CD4-positive, alpha-beta T cell (primary cell): ENCODE measurements around the gene CSF1. TPM values are rescaled to one million over a fixed set of nuclear protein-coding genes. Genes with fewer than 3 reads are reported as not detected.
A peak's percentile ranks its signal among the peaks of the same experiment; 100 is the strongest.

ENCODE experiments used
- ATAC-seq: fragments of 200-7000 bp; cut with Tn5 transposase; one replicate; pipeline ENCODE4 v1.10.0; 2022; ENCODE audit warnings: mild to moderate bottlenecking; ENCODE audit not compliant: poor library complexity
- CTCF ChIA-PET: fragments of 350-600 bp; sonication (Branson Sonifier 250); formaldehyde crosslinking; loops from one replicate; lab custom pipeline; 2021; ENCODE audit warnings: antibody characterized with exemption, inconsistent platforms; lab: Charles Lee
- POLR2A ChIA-PET: fragments of 350-600 bp; sonication (Branson Sonifier 250); formaldehyde crosslinking; loops from one replicate; lab custom pipeline; 2021; ENCODE audit warnings: antibody characterized with exemption, inconsistent platforms; lab: Charles Lee
- DNase-seq, 14 experiments: peaks; one replicate each; pipeline ENCODE4 v3.0.0-alpha.2; 2013 to 2020; ENCODE audit warnings: mixed read lengths in 2 of 14
- H3K27ac ChIP-seq, 2 donors: one replicate each; pipeline versions ENCODE4 v1.5.1 to v1.7.0; 2013; ENCODE audit warnings: low read length in 2 of 2, low read depth in 1 of 2, mild to moderate bottlenecking in 1 of 2
- H3K27me3 ChIP-seq, 2 experiments: 1 replicate in 1 of 2; 2 replicates in 1 of 2; pipeline versions ENCODE4 v1.6.1 to v1.7.0; 2013; ENCODE audit warnings: low read length in 2 of 2, control low read depth in 1 of 2, mild to moderate bottlenecking in 1 of 2, moderate library complexity in 1 of 2; ENCODE audit not compliant: insufficient read depth in 2 of 2, control insufficient read depth in 1 of 2
- H3K36me3 ChIP-seq: one replicate; pipeline ENCODE4 v1.6.1; 2013; ENCODE audit warnings: low read length, control low read depth; ENCODE audit not compliant: insufficient read depth
- H3K4me1 ChIP-seq: one replicate; pipeline ENCODE4 v1.6.1; 2013; ENCODE audit warnings: low read length, control low read depth; ENCODE audit not compliant: insufficient read depth
- H3K4me3 ChIP-seq: one replicate; pipeline ENCODE4 v1.5.1; 2013; ENCODE audit warnings: mild to moderate bottlenecking, low read length, moderate library complexity
- H3K9me3 ChIP-seq, 2 experiments: 1 replicate in 1 of 2; 2 replicates in 1 of 2; pipeline versions ENCODE4 v1.6.1 to v1.7.0; 2013; ENCODE audit warnings: low read length in 2 of 2, mild to moderate bottlenecking in 2 of 2, control low read depth in 1 of 2, moderate library complexity in 1 of 2; ENCODE audit not compliant: control insufficient read depth in 1 of 2, insufficient read depth in 1 of 2
- H3K27ac Mint-ChIP-seq: one replicate; pipeline ENCODE4 v1.8.0; 2020; ENCODE audit warnings: mixed read lengths
- H3K27me3 Mint-ChIP-seq: one replicate; pipeline ENCODE4 v1.8.0; 2021; ENCODE audit warnings: mixed read lengths
- H3K36me3 Mint-ChIP-seq: one replicate; pipeline ENCODE4 v1.8.0; 2021; ENCODE audit warnings: low read depth, mixed read lengths
- H3K4me1 Mint-ChIP-seq: one replicate; pipeline ENCODE4 v1.8.0; 2021; ENCODE audit warnings: low read depth, mixed read lengths
- H3K4me3 Mint-ChIP-seq: one replicate; pipeline ENCODE4 v1.8.0; 2020; ENCODE audit warnings: mild to moderate bottlenecking, mixed read lengths
- H3K9me3 Mint-ChIP-seq: one replicate; pipeline ENCODE4 v1.8.0; 2020; ENCODE audit warnings: mixed read lengths
- CTCF ChIP-seq: fragments of 200-600 bp; IDR thresholded peaks from one replicate; pipeline ENCODE4 v1.8.0; 2022; ENCODE audit warnings: antibody characterized with exemption, mild to moderate bottlenecking
- intact Hi-C, 2 experiments: fragments of 100-400 bp; cut with DNase I in 1 of 2; cut with micrococcal nuclease in 1 of 2; formaldehyde crosslinking; loops; one replicate each; pipeline versions ENCODE4 v1.15.1 to v1.9.0; 2023 to 2025; cut with DNase I, micrococcal nuclease
- total RNA-seq, 174 experiments: library from RNA in 2 of 174; stranded (reverse) in 2 of 174; gene quantifications; one replicate each; pipeline ENCODE4 v1.2.3 and lab custom pipeline; 2021 to 2026

CSF1 gene
- total RNA-seq, 2 experiments from 2014 or later, result 6.5 to 6.7 TPM

GRCh38 chr1:109905491-109905890 is 5.2 kb upstream of the CSF1 start:
- ChIA-PET CTCF (no interaction called here), POLR2A (no interaction called here)
- intact Hi-C loops, result loop anchor here in 1 of 2 experiments (5.0 kb wide), 1 partner anchor 113 kb away; no protein-coding TSS in a partner anchor
- Mint-ChIP-seq H3K4me1 (peaks cover 55% of the 10 kb centered on the region), H3K4me3 (no peak overlapping the region), H3K9me3 (no peaks in the 10 kb centered on the region), H3K27ac (peak overlapping the region; percentile 86), H3K36me3 (no peaks in the 10 kb centered on the region), H3K27me3 (peaks cover 7% of the 10 kb centered on the region)
- Histone ChIP-seq H3K27me3 (no peaks in the 10 kb centered on the region), H3K4me3 (no peak overlapping the region), H3K27ac (peak overlapping the region in 1 of 2 donors; percentile 74), H3K9me3 (no peaks in the 10 kb centered on the region), H3K36me3 (no peaks in the 10 kb centered on the region), H3K4me1 (peaks cover 43% of the 10 kb centered on the region)
- TF ChIP-seq CTCF, result no peak
- no peak for DNase-seq
- no peak for ATAC-seq

- Histone ChIP-seq H3K4me1 (peaks cover 46% of the 10 kb centered on the region), H3K9me3 (no peaks in the 10 kb centered on the region), H3K4me3 (no peak overlapping the region), H3K27me3 (no peaks in the 10 kb centered on the region), H3K36me3 (no peaks in the 10 kb centered on the region), H3K27ac (peak overlapping the region; percentile 62 to 74)
- Mint-ChIP-seq H3K27me3 (peaks cover 7% of the 10 kb centered on the region), H3K36me3 (no peaks in the 10 kb centered on the region), H3K4me3 (peak overlapping the region; percentile 72), H3K27ac (peak overlapping the region; percentile 86), H3K4me1 (peaks cover 52% of the 10 kb centered on the region), H3K9me3 (no peaks in the 10 kb centered on the region)
- no peak for TF ChIP-seq CTCF
- DNase-seq (peak; percentile 17 to 89 (median 44)), ATAC-seq (peak; percentile 95)
- ChIA-PET POLR2A (interaction anchor here (0.6 to 1.3 kb wide), 4 partner anchors 11 to 129 kb away, joined by 3 to 8 read pairs (median 4); partner anchors contain the start of gene AHCYL1), CTCF (interaction anchor here (1.1 kb wide), 1 partner anchor 116 kb away, joined by 4 read pairs; no protein-coding TSS in a partner anchor)
- intact Hi-C loops, result loop anchor here in 1 of 2 experiments (5.0 kb wide), 1 partner anchor 114 kb away; no protein-coding TSS in a partner anchor
These were observed 4.3 kb upstream of the CSF1 start for GRCh38 chr1:109906160-109906838.

- H3K4me1 Mint-ChIP-seq, result peaks cover 56% of the 10 kb centered on the region
- no peak overlapping the region for H3K4me3 ChIP-seq
- POLR2A ChIA-PET, result interaction anchor here (0.6 to 1.3 kb wide), 4 partner anchors 11 to 130 kb away, joined by 3 to 8 read pairs (median 4); partner anchors contain the start of gene AHCYL1
These were observed 3.8 kb upstream of the CSF1 start for GRCh38 chr1:109906839-109907180.

More at GRCh38 chr1:109906839-109907180, 3.8 kb upstream of the CSF1 start:
- no peak overlapping the region for H3K4me3 Mint-ChIP-seq
- intact Hi-C loops, result loop anchor here in 1 of 2 experiments (5.0 kb wide), 1 partner anchor 115 kb away; no protein-coding TSS in a partner anchor
- CTCF ChIA-PET, result interaction anchor here (1.1 kb wide), 1 partner anchor 116 kb away, joined by 4 read pairs; no protein-coding TSS in a partner anchor
- Histone ChIP-seq H3K4me1 (peaks cover 46% of the 10 kb centered on the region), H3K36me3 (no peaks in the 10 kb centered on the region), H3K27me3 (no peaks in the 10 kb centered on the region), H3K27ac (peak overlapping the region; percentile 62 to 74), H3K9me3 (no peaks in the 10 kb centered on the region)
- TF ChIP-seq CTCF, result no peak
- H3K27me3 Mint-ChIP-seq, result peaks cover 7% of the 10 kb centered on the region
- DNase-seq, result no peak
- ATAC-seq, result no peak
- H3K27ac Mint-ChIP-seq, result peak overlapping the region; percentile 86
- no peaks in the 10 kb centered on the region for H3K9me3 Mint-ChIP-seq
- H3K36me3 Mint-ChIP-seq, result no peaks in the 10 kb centered on the region
